Skeletal muscle cell (primary cell): ENCODE measurements around the gene STIM1.
A peak's percentile ranks its signal among the peaks of the same experiment; 100 is the strongest.

Experiments
- DNase-seq: peaks from one replicate; pipeline ENCODE4 v3.0.0-alpha.2; 2010; ENCODE audit warnings: low read depth
- H3K4me3 ChIP-seq: 2 replicates; pipeline ENCODE4 v1.5.1; 2011; ENCODE audit warnings: low read depth, mild to moderate bottlenecking, control low read depth, low read length, moderate library complexity

The STIM1 gene

DNA sequence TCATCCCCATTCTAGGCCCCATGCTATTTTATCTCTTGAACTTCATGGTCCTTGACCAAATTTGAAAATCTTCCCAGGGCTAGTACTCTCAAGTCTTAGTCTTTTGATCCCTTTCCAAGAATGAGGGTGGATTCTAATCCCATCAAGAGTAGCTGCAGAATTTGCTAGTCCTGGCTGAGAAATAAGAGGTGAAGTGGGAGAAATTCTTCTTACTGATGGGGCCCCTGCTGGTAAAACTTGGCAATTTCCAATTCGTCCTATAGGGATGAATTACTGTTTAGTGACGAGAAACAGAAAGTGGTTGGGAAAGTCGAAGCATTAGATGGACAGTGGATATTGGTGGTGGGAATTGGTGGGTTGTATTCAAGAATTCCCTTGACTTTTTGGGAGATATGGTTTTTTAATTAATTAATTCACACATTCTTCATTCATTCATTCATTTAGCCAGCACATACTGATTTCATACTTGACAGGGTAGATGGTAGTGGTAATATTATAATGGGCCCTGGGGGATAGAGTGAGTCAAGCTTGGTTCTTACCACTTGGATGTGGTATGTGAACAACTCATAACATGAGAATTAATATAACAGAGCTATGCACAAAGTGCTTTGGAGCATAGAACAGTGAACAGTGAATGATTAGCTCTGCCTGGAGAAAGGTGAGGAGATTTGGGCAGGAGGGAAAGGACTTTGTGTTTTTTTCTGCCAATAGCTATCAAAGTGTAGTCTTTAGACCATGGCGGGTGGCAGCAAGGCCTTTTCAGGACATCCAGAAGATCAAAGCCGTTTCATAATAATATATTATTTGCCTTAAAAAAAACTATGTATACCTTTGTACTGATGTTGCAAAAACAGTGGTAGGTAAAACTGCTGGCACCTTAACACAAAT is 103.8 kb downstream of the STIM1 start:
- DNase-seq, result peak; percentile 63
- H3K4me3 ChIP-seq, result no peak overlapping the region

GRCh38 chr11:3959903-3960265 is 104.4 kb downstream of the STIM1 start:
- no peak for DNase-seq
- H3K4me3 ChIP-seq, result no peak overlapping the region

- H3K4me3 ChIP-seq, result no peak overlapping the region
- no peak for DNase-seq
Measured at GRCh38 chr11:3962406-3962840, 107.0 kb downstream of the STIM1 start.

GRCh38 chr11:3964056-3964455 is 108.6 kb downstream of the STIM1 start:
- H3K4me3 ChIP-seq, result no peak overlapping the region
- DNase-seq, result no peak

DNA sequence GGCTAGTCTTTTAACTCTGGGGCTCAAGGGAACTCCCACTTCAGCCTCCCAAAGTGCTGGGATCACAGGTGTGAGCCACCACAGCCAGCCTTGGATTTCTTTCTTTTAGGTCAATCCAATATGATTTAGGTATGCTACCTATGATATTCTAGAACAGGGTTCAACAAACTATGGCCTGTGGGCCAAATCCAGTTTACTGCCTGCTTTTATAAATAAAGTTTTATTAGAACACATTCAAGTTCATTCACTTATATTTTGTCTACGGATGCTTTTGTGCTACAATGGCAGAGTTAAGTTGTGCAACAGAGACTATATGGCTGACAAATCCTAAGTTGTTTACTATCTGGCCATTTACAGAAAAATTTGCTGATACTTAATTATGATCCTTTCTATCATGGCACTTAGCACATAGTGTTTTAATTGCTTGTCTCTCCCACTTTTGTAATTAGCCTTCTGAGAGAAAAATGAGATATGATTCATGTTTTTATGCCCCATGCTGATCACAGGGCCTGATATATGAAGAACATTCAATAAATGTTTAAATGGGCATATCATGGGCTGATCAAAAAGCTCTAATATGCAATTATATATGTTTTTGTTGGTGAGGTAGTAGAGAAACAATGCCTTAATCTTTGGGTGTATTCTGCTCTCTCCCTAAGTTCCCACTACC is 109.6 kb downstream of the STIM1 start:
- H3K4me3 ChIP-seq, result no peak overlapping the region
- DNase-seq, result no peak

DNA sequence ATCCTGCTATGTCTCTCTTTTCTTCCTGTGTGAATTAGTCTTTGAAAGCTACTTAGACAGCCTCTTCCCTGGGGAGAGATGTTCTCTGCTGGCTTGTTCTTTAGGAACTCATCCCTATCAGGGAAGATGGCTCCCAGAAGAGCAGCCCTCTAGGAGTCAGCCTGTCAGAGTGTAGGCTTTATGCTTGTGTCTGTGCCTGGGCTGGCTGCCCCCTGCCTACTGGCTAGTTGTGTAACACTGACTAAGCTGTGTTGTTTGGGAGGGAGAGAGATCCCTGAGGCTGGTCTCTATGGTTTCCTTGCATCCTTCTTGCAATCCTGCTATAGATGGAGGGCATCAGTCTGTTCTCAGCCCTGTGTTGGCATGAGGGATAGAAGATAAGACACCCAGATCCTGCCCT is 112.2 kb downstream of the STIM1 start:
- no peak overlapping the region for H3K4me3 ChIP-seq
- DNase-seq, result no peak

DNA sequence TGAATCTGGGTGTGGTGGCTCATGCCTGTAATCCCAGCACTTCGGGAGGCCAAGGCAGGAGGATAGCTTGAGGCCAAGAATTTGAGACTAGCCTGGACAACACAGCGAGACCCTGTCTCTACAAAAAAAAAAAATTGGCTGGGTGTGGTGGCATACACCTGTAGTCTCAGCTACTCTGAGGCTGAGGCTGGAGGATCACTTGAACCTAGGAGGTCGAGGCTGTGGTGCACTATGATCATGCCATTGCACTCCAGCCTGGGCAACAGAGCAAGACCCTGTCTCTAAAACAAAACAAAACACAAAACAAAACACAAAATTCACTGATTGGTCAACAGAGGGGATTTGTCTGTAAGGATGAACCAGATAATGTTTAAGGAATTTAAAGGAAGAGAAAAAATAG is 113.7 kb downstream of the STIM1 start:
- DNase-seq, result no peak
- H3K4me3 ChIP-seq, result no peak overlapping the region

DNA sequence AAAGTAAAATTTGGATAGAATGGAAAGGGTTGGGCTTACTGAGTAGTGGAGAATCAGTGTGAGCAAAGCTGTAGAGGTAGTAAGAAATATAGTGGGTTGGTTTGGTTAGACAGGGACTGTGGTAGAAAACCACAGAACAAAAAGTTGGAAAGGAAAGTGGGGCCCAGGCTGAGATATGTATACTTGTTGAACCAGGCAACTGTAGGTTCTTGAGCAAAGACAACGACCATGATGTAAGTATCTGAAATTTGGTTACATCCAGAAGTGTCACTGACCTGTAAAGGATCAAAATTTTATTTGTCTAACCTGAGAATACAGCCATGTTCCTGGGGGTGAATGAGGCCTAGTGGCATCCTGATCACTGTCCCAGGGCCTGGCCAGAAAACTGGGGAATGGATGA is 114.1 kb downstream of the STIM1 start:
- no peak for DNase-seq
- no peak overlapping the region for H3K4me3 ChIP-seq

GRCh38 chr11:3970108-3970507 is 114.6 kb downstream of the STIM1 start:
- no peak for DNase-seq
- no peak overlapping the region for H3K4me3 ChIP-seq

GRCh38 chr11:3971756-3972404 is 116.4 kb downstream of the STIM1 start:
- H3K4me3 ChIP-seq, result no peak overlapping the region
- DNase-seq, result no peak

GRCh38 chr11:3972431-3972830 is 117.0 kb downstream of the STIM1 start:
- no peak overlapping the region for H3K4me3 ChIP-seq
- no peak for DNase-seq

GRCh38 chr11:3977078-3977477 is 121.6 kb downstream of the STIM1 start:
- no peak for DNase-seq
- no peak overlapping the region for H3K4me3 ChIP-seq

- no peak overlapping the region for H3K4me3 ChIP-seq
- no peak for DNase-seq
Measured at GRCh38 chr11:3981084-3981633, 125.7 kb downstream of the STIM1 start.

- DNase-seq, result no peak
- no peak overlapping the region for H3K4me3 ChIP-seq
Measured at GRCh38 chr11:3982431-3982830, 127.0 kb downstream of the STIM1 start.

GRCh38 chr11:3983101-3983500 is 127.6 kb downstream of the STIM1 start:
- no peak for DNase-seq
- no peak overlapping the region for H3K4me3 ChIP-seq

DNA sequence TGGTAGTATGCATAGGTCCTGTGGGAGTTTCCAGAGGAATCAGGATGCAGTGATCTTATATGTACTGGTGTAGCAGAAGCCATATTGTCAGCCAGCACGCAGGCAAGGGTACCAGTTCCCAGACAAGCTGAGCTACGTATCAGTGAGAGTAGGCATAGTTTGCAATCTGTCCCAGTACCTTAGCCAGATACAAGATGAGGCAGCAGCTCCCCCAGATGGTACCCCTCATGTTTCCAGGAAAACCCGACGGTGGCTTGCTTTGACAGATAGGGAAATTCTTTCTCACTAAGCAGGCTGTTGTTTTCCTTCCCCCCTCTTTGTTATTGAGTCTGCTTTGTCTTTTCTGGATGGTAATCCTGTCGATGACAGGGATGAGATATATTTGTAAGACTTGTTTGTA is 129.4 kb downstream of the STIM1 start:
- H3K4me3 ChIP-seq, result no peak overlapping the region
- no peak for DNase-seq

- H3K4me3 ChIP-seq, result no peak overlapping the region
- no peak for DNase-seq
Measured at GRCh38 chr11:3985631-3986030, 130.2 kb downstream of the STIM1 start.

DNA sequence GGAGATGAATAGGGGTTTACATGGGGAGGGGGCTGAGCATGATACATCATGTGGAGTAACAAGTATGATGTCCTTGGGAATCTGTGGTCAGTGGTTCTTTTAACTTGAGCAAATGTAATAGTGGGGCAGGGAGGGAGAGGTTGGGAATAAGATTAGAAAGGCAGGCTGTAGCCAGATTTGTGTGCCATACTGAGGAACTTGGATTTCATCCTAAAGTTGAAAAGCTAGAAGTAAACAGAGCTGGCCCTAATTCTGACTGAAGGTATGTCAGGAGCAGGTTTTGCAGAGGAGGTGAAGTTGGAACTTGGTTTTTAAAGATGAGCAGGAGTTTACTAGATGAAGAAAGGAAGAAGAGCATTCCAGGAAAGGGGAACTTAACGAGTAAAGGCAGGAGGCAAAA is 130.8 kb downstream of the STIM1 start:
- DNase-seq, result no peak
- H3K4me3 ChIP-seq, result no peak overlapping the region

DNA sequence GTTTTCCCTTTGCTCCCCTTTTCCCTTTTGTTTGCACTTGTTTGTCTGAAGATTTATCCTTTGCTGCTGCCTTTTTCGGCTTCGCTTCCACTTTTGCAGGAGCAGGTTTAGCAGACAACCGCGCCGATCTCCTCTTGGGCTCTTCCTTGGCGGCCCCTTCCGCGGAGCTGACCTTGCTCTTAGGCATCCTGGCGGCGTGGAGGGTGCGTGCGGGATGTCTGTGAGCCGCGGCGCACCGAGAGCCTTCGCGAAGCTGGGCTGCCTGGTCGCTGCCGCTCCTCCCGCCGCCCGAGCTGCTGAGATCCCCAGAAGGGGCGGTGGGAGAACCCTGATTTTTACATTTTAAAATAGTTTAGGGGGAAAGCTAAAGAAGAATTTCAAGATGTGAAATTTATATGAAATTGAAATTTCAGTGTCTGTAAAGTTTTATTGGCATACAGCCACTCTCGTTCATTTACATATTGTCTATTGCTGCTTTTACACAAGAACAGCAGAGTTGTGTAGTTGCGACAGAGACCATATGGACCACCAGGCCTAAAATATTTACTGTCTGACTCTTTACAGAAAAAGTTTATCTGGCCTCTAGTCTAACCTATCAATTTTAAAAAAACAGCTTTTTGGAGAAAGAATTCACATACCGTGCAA is 133.9 kb downstream of the STIM1 start:
- no peak for DNase-seq
- no peak overlapping the region for H3K4me3 ChIP-seq

- no peak overlapping the region for H3K4me3 ChIP-seq
- DNase-seq, result no peak
Measured at GRCh38 chr11:3989921-3990290, 134.4 kb downstream of the STIM1 start.
